HG03432 (cell line): Measurements from ENCODE around the gene BICDL2.

ENCODE experiments used
- ATAC-seq: cut with Tn5 transposase; IDR thresholded peaks from one replicate; pipeline ENCODE4 v1.9.1; 2021; ENCODE audit warnings: mild to moderate bottlenecking, moderate library complexity; ENCODE audit not compliant: unreplicated experiment

Gene BICDL2

GRCh38 chr16:3026003-3026378 is 10.8 kb downstream of the BICDL2 start:
- no peak for ATAC-seq

- ATAC-seq = no peak
Measured at GRCh38 chr16:3025032-3026002, 11.4 kb downstream of the BICDL2 start.

GRCh38 chr16:3023669-3024478 is 12.9 kb downstream of the BICDL2 start, which contains the start of the genes HCFC1R1 and THOC6:
HCFC1R1 (minus strand) TSS chr16:3023942; CDS start chr16:3023941, 1 bp downstream.
THOC6 (plus strand) TSS chr16:3024035; CDS start chr16:3024327, 292 bp downstream.
- peak; percentile 75 for ATAC-seq

- no peak for ATAC-seq
Measured at GRCh38 chr16:3023415-3023668, 13.4 kb downstream of the BICDL2 start.

GRCh38 chr16:3022684-3023414 is 13.9 kb downstream of the BICDL2 start:
- ATAC-seq = no peak

DNA sequence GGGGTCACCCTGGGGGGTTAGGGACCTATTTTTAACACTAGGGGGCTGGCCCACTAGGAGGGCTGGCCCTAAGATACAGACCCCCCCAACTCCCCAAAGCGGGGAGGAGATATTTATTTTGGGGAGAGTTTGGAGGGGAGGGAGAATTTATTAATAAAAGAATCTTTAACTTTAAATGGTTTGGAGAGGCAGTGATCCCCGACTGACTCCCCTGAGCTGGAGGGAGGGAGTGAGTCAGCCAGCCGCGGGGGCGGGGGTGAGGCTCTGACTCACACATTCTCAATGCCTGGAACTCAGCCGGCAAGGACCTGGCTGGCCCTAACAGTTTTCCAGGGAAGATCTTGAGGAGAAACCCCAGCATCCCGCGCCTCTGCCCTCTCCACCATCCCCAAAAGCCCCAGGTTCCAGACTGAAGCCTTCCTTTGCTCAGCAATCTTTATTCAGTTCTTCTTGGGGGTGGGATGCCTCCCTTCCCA is 14.5 kb downstream of the BICDL2 start:
- no peak for ATAC-seq

DNA sequence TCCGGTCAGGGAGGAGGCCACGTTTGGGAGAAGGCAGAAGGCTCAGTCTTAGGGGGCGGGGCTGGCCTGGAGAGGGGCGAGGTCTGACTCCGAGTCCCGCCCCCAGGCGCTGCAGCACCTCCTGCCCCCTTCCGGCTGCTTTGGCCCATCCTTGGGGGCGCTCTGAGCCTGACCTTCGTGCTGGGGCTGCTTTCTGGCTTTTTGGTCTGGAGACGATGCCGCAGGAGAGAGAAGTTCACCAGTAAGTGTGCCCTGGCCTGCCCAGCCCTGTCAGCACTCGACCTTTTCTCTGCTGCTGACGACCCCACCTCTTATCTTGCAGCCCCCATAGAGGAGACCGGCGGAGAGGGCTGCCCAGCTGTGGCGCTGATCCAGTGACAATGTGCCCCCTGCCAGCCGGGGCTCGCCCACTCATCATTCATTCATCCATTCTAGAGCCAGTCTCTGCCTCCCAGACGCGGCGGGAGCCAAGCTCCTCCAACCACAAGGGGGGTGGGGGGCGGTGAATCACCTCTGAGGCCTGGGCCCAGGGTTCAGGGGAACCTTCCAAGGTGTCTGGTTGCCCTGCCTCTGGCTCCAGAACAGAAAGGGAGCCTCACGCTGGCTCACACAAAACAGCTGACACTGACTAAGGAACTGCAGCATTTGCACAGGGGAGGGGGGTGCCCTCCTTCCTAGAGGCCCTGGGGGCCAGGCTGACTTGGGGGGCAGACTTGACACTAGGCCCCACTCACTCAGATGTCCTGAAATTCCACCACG is 15.1 kb downstream of the BICDL2 start:
- ATAC-seq = peak; percentile 30

GRCh38 chr16:3020604-3021448 is 15.9 kb downstream of the BICDL2 start:
- no peak for ATAC-seq

GRCh38 chr16:3020247-3020603 is 16.5 kb downstream of the BICDL2 start, which contains the start of gene TNFRSF12A:
TNFRSF12A (plus strand) TSS chr16:3020368; CDS start chr16:3020398, 30 bp downstream.
- ATAC-seq = no peak

GRCh38 chr16:3019594-3020246 is 17.0 kb downstream of the BICDL2 start:
- no peak for ATAC-seq

DNA sequence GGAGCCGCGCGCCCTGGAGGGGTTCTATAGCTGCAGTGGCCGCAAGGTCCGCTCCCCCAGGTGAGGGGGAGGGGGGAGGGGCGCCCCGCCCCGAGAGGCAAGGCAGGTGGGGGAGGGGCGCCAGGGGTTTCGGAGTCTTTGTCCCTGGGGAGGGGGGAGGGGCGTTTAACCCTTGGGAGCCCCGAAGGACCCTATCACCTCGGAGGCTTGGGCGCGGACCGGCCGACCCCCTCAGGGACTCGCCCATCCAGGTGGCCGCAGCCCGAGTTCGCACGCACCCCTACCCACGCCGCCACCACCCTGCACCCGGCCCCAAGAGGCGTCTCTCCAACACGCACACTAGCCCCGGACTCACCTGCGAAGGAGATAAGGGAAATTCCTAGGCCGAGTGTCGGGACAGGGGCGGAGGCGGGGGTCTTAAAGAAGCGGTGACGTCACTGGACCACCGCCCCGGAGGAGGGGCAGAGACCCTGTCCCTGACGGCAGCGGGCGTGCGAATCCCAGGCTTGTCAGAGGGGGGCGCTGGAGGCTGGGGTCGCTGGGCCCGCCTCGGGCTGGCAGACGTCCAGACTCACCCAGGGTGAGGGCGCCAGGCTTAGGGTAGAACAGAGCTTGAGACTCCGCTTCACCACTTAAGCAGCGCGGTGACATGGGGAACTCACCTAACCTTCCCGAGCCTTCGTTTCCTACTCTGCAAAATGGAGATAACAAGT is 18.8 kb downstream of the BICDL2 start, which contains the start of gene CLDN6:
TSS of gene CLDN6 (minus strand) at position 390 of the 713 bp plus-strand sequence. CDS start 2,162 bp downstream, outside the sequence.
- ATAC-seq = no peak

DNA sequence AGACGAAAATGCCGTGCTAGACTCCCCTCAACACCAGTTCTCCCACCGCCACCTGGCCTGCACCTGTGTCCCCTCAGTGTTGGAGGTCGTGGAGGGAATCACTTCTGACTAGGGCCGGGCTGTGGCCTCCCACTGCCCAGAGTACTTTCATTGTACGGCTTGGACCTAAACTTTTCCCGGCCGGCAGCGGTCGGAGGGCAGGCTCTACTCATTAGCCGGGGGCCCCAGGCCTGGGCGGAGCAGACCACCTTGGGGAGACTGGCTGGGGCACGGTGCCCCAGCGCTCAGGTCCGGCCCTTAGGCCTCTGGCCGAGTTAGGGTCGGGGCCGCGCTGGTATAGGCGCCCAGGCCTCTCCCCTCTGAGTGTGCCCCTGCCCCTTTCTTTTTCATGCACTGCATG is 19.4 kb downstream of the BICDL2 start:
- ATAC-seq = no peak

DNA sequence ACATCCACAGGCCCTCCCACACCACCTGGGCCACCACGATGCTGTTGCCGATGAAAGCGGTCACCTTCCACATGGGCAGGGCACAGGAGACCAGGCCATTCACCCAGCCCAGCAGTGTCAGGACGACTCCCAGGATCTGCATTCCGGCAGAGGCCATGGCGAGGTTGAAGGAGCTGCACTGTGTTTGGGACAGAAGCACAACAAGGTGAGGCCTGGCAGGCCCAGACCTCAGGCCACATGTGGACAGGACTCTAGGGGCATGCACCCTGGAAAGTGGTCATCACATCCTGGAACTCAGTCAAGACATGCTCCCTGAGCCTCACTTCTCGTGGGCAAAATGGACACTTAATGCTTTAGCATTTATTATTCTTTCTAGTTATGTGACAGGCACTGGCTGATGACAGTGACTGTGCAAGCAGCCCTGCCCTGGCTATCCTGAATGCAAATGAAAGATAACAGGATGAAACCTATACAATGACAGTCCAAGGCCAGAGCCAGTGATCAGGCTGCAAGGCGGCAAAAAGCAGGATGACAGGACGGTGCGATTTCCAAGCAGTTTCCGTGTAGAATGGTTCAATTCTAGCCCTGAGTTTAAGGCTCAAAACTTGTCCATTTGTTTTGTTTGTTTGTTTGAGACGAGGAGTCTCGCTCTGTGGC is 20.8 kb downstream of the BICDL2 start:
- no peak for ATAC-seq

GRCh38 chr16:3014971-3015370 is 21.8 kb downstream of the BICDL2 start:
- ATAC-seq = no peak

DNA sequence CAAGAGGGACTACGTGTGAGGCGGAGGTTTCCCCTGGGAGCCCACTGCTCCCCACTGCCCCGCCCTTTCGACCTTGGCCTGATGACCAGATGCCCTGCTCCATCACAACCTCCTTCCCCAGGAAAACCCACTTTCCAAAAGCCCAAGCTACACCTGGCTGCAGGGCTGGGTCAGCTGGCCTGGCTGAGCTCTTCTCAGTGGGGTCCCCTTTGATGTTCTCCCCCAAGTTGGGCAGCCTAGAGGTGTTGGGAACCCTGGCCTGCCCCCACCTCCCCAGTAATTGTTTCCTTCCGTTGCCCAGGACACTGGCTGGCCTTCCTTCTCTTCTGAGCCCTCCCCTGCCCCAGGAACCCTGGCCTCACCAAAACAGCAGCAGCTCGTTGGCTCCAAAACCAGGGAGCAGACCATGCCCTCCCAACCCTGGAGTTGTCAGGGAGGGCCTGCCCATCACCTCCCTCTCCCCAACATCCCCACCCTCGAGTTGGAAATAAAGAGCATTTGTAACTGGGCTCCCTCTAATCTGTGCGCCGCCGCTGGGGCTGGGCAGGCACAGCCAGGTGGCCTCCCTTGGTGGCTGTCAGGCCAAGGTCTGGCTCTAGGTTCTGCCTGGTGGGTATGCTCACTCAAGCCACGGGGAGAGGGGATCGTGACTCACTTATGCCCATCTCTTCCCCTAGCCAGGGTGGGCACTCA is 22.6 kb downstream of the BICDL2 start:
- no peak for ATAC-seq

DNA sequence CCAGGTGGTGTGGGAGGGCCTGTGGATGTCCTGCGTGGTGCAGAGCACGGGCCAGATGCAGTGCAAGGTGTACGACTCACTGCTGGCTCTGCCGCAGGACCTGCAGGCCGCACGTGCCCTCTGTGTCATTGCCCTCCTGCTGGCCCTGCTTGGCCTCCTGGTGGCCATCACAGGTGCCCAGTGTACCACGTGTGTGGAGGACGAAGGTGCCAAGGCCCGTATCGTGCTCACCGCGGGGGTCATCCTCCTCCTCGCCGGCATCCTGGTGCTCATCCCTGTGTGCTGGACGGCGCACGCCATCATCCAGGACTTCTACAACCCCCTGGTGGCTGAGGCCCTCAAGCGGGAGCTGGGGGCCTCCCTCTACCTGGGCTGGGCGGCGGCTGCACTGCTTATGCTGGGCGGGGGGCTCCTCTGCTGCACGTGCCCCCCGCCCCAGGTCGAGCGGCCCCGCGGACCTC is 23.2 kb downstream of the BICDL2 start:
- no peak for ATAC-seq
